ENCODE results near the gene TMEM245. TPM values are rescaled to one million over a fixed set of nuclear protein-coding genes. Genes with fewer than 3 reads are reported as not detected.
"Not testable (repeated sequence)": the region's sequence is repeated elsewhere in the genome, so short reads cannot be mapped to it uniquely, and the experiment has no call there.

The TMEM245 gene
- total RNA-seq, 2 experiments from 2014 or later: 25.9 to 39.2 TPM

DNA sequence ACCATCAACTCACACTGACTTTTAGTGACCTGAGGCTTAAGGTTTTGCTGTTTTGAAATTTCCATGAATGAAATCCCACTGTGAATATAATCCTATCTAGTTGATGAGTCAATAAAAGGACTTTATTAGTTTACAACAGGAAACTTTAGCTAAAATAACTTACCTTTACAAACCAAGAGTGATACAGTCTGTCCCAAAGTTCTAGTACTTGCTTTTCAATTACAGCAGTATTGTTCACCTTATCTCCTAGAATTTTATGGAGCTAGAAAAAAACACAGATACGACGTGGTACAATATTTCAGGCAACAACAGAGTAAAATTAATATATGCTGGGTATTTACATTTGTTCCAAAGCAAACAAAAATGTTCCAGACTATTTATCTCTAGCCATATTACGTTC is 59.6 kb downstream of the TMEM245 start:
- Mint-ChIP-seq H3K4me3 (no peak overlapping the region), H3K27me3 (no peaks in the 10 kb centered on the region), H3K4me1 (peaks cover 1% of the 10 kb centered on the region), H3K36me3 (peaks cover 40% of the 10 kb centered on the region), H3K27ac (no peak overlapping the region), H3K9me3 (ENCODE audit: low read depth) (no peaks in the 10 kb centered on the region)
- DNase-seq: no peak
- CTCF ChIA-PET: interaction anchor here (1.0 kb wide), 1 partner anchor 12 kb away, joined by 3 read pairs; no protein-coding TSS in a partner anchor
- no peak for ATAC-seq

- H3K4me1 Mint-ChIP-seq; ATAC-seq; H3K4me3 Mint-ChIP-seq; H3K27me3 Mint-ChIP-seq; H3K27ac Mint-ChIP-seq; DNase-seq; H3K9me3 Mint-ChIP-seq (ENCODE audit: low read depth); CTCF ChIA-PET: not testable (repeated sequence)
- peaks cover 66% of the 10 kb centered on the region for H3K36me3 Mint-ChIP-seq
These were observed 66.6 kb downstream of the TMEM245 start for GRCh38 chr9:109053121-109053520.

- Mint-ChIP-seq H3K4me3 (no peak overlapping the region), H3K36me3 (peaks cover 67% of the 10 kb centered on the region), H3K9me3 (ENCODE audit: low read depth) (no peaks in the 10 kb centered on the region), H3K27ac (no peak overlapping the region), H3K27me3 (no peaks in the 10 kb centered on the region), H3K4me1 (peaks cover 1% of the 10 kb centered on the region)
- no peak for DNase-seq
- CTCF ChIA-PET: interaction anchor here (1.3 kb wide), 1 partner anchor 12 kb away, joined by 3 read pairs; no protein-coding TSS in a partner anchor
- ATAC-seq: no peak
These were observed 67.3 kb downstream of the TMEM245 start for GRCh38 chr9:109052416-109052815.

- ATAC-seq: no peak
- peak overlapping the region; percentile 15 for H3K27ac Mint-ChIP-seq
- CTCF ChIA-PET: interaction anchor here (1.3 kb wide), 1 partner anchor 11 kb away, joined by 3 read pairs; no protein-coding TSS in a partner anchor
These were observed 68.0 kb downstream of the TMEM245 start for GRCh38 chr9:109051733-109052132.

GRCh38 chr9:109050444-109050843 is 69.3 kb downstream of the TMEM245 start:
- CTCF ChIA-PET: no interaction called here
- no peak overlapping the region for H3K27ac Mint-ChIP-seq
- ATAC-seq: no peak

More at GRCh38 chr9:109051733-109052132, 68.0 kb downstream of the TMEM245 start:
- no peaks in the 10 kb centered on the region for H3K27me3 Mint-ChIP-seq
- DNase-seq: no peak
- peaks cover 66% of the 10 kb centered on the region for H3K36me3 Mint-ChIP-seq
- H3K9me3 Mint-ChIP-seq (ENCODE audit: low read depth): no peaks in the 10 kb centered on the region
- peaks cover 1% of the 10 kb centered on the region for H3K4me1 Mint-ChIP-seq
- no peak overlapping the region for H3K4me3 Mint-ChIP-seq

DNA sequence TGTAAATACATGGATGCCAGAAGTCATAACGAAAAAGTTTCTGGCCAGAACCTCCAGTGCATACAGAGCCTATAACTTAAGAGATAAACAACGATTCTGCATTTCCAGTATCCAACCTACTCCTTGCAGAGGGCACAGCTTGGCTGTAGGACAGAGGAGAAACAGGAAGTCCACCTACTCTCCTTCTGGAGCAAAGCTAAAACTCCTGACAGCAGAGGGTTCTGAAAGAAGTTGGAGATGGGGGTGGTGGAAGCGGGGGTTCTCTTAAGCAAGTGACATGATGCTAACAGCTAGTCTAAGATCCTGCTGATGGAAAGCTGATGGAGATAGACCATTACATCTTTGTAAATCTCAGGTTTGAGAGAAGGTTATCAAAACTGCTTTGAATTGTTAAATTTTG is 70.9 kb downstream of the TMEM245 start:
- no peak overlapping the region for H3K27ac Mint-ChIP-seq
- peaks cover 3% of the 10 kb centered on the region for H3K9me3 Mint-ChIP-seq (ENCODE audit: low read depth)
- H3K4me3 Mint-ChIP-seq: no peak overlapping the region
- CTCF ChIA-PET: no interaction called here
- ATAC-seq (no peak), DNase-seq (no peak)
- no peaks in the 10 kb centered on the region for H3K27me3 Mint-ChIP-seq
- H3K4me1 Mint-ChIP-seq: peaks cover 5% of the 10 kb centered on the region
- peaks cover 70% of the 10 kb centered on the region for H3K36me3 Mint-ChIP-seq

More at GRCh38 chr9:109050444-109050843, 69.3 kb downstream of the TMEM245 start:
- H3K9me3 Mint-ChIP-seq (ENCODE audit: low read depth): no peaks in the 10 kb centered on the region
- no peak for DNase-seq
- peaks cover 6% of the 10 kb centered on the region for H3K4me1 Mint-ChIP-seq
- no peaks in the 10 kb centered on the region for H3K27me3 Mint-ChIP-seq
- H3K4me3 Mint-ChIP-seq: no peak overlapping the region
- peaks cover 67% of the 10 kb centered on the region for H3K36me3 Mint-ChIP-seq

DNA sequence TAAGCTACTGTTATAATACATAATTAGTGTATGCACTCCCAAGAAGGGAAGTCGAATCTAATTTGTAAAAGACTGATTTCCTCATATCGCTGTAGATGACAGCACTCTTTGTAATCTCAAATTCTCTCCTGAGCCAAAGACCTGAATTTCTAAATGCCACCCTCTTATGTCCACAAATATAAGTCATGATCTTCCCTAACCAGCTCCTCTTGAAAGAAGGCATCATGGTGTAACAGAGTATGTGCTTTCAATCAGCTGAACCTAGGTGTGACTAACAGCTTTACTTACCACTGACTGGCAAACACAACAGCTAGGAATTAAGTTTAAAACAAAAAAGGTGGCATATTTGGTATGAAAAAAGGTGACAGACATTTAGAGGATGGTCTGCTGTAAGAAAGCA is 72.5 kb downstream of the TMEM245 start:
- no peak overlapping the region for H3K27ac Mint-ChIP-seq
- CTCF ChIA-PET: interaction anchor here (0.6 to 1.1 kb wide), 3 partner anchors 8 to 24 kb away, joined by 3 read pairs; no protein-coding TSS in a partner anchor
- H3K4me3 Mint-ChIP-seq: no peak overlapping the region
- H3K36me3 Mint-ChIP-seq: peaks cover 71% of the 10 kb centered on the region
- H3K4me1 Mint-ChIP-seq: peaks cover 5% of the 10 kb centered on the region
- no peaks in the 10 kb centered on the region for H3K27me3 Mint-ChIP-seq
- DNase-seq: no peak
- no peak for ATAC-seq
- peaks cover 3% of the 10 kb centered on the region for H3K9me3 Mint-ChIP-seq (ENCODE audit: low read depth)

GRCh38 chr9:109046346-109046745 is 73.4 kb downstream of the TMEM245 start:
- no peak for ATAC-seq
- no peak overlapping the region for H3K4me3 Mint-ChIP-seq
- H3K9me3 Mint-ChIP-seq (ENCODE audit: low read depth): peaks cover 3% of the 10 kb centered on the region
- CTCF ChIA-PET: no interaction called here
- no peaks in the 10 kb centered on the region for H3K27me3 Mint-ChIP-seq
- DNase-seq: no peak
- H3K27ac Mint-ChIP-seq: no peak overlapping the region
- peaks cover 70% of the 10 kb centered on the region for H3K36me3 Mint-ChIP-seq
- peaks cover 5% of the 10 kb centered on the region for H3K4me1 Mint-ChIP-seq

- no peak for DNase-seq
- Mint-ChIP-seq H3K27ac (no peak overlapping the region), H3K4me1 (peaks cover 5% of the 10 kb centered on the region), H3K4me3 (no peak overlapping the region), H3K9me3 (ENCODE audit: low read depth) (peaks cover 3% of the 10 kb centered on the region), H3K27me3 (no peaks in the 10 kb centered on the region), H3K36me3 (peaks cover 60% of the 10 kb centered on the region)
- no peak for ATAC-seq
- CTCF ChIA-PET: no interaction called here
These were observed 76.2 kb downstream of the TMEM245 start for GRCh38 chr9:109043578-109043977.

DNA sequence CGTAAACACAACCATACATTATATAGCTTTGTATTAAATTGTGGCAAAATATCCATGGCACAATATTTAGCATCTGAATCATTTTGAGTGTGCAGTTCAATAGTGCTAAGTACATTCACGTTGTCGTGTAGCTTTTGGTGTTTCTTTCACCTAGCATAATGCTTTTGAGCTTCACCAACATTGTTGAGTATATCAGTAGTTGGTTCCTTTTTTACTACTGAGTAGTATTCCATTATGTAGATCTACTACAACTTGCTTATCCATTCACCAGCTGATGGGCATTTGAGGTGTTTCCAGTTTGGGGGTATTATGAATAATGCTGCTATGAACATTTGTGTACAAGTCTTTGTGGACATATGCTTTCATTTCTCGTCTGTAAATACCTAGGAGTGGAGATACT is 79.2 kb downstream of the TMEM245 start:
- CTCF ChIA-PET: interaction anchor here (0.9 kb wide), 1 partner anchor 11 kb away, joined by 3 read pairs; no protein-coding TSS in a partner anchor
- Mint-ChIP-seq H3K4me1 (no peaks in the 10 kb centered on the region), H3K4me3 (no peak overlapping the region), H3K36me3 (peaks cover 49% of the 10 kb centered on the region), H3K9me3 (ENCODE audit: low read depth) (peaks cover 3% of the 10 kb centered on the region), H3K27me3 (no peaks in the 10 kb centered on the region), H3K27ac (no peak overlapping the region)
- DNase-seq (no peak), ATAC-seq (no peak)

GRCh38 chr9:109039539-109039938 is 80.2 kb downstream of the TMEM245 start:
- CTCF ChIA-PET: no interaction called here

DNA sequence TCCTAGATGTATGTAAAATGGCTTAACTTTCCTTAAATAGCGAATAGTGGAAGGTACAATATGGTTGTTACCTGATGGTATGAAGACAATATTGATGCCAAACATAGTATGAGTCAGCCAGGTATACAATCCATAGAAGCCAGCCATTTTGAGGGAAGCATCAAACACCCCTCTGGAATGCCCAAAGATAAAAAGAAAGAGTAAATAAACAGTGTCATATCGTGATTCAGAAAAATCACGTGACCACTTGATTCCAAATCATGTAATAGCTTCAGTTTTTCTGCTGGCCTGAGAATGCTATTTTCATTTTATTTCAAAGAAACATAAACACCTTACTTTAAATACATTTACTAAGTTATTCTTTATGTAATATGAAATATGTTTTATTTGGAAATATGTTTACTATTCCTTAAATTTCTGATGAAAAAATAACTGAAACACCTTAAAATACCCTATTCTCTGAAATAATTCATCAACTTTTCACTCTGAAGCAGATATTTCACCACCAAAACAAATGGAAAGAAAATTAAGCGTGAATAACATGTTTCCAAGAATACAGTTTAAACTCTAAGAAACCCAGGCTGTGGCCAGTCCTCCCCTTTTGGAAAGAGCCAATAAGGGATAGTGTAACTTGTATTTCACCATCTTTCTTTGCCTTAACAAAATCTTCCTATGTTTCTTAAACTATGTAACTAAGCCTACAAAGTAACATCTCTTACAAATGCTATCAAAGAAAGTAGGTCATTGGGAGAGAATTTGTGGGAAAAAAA is 81.6 kb downstream of the TMEM245 start:
- CTCF ChIA-PET: no interaction called here
- Mint-ChIP-seq H3K36me3 (peaks cover 36% of the 10 kb centered on the region), H3K4me1 (no peaks in the 10 kb centered on the region), H3K27me3 (no peaks in the 10 kb centered on the region), H3K27ac (no peak overlapping the region), H3K9me3 (ENCODE audit: low read depth) (no peaks in the 10 kb centered on the region), H3K4me3 (no peak overlapping the region)
- no peak for DNase-seq
- no peak for ATAC-seq

More at GRCh38 chr9:109039539-109039938, 80.2 kb downstream of the TMEM245 start:
- H3K27ac Mint-ChIP-seq: no peak overlapping the region
- ATAC-seq (no peak), DNase-seq (no peak)
- no peaks in the 10 kb centered on the region for H3K4me1 Mint-ChIP-seq
- H3K4me3 Mint-ChIP-seq: no peak overlapping the region
- peaks cover 3% of the 10 kb centered on the region for H3K9me3 Mint-ChIP-seq (ENCODE audit: low read depth)
- no peaks in the 10 kb centered on the region for H3K27me3 Mint-ChIP-seq
- peaks cover 44% of the 10 kb centered on the region for H3K36me3 Mint-ChIP-seq

DNA sequence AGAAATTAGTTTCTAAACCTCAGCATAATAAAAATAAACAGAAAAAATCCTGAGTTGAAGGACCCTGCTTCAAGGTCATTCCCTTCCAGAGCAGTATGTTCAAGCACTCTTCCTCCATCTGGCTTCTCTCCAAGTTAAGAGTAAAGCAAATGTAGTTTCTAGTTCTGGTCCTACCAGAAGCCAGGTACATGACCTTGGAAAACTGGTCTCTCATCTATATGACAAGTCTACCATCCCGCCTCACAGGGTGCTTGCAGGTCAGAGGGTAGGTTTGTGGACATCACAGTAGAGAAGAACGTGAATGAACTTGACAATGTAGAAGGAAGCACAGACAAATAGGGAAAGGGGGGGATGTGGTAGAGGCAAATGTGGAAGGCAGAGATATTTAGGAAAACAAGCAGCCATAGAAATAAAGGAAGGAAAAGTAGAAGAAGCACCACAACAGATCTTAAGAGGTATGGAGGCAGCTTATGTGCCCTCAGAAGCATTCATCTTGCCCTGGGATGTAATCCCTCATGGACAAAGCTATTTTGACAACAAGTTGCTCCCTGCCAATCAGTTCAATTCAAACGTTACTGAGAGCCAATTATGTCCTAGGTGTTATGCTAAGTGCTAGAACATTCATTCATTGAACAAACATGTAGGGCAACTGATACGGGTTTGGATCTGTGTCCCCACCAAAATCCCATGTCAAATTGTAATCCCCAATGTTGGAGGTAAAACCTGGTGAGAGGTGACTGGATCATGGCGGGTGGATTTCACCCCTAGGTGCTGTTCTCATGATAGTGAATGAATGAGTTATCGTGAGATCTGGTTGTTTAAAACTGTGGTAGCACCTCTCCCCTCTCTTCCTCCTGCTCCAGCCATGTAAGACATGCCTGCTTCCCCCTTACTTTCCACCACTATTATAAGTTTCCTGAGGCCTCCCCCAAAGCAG is 82.7 kb downstream of the TMEM245 start:
- Mint-ChIP-seq H3K36me3 (peaks cover 32% of the 10 kb centered on the region), H3K27me3 (no peaks in the 10 kb centered on the region), H3K4me3 (no peak overlapping the region), H3K27ac (no peak overlapping the region), H3K4me1 (no peaks in the 10 kb centered on the region), H3K9me3 (ENCODE audit: low read depth) (no peaks in the 10 kb centered on the region)
- no peak for DNase-seq
- CTCF ChIA-PET: no interaction called here
- ATAC-seq: no peak
